ENCODE measurements around the gene TECPR2. TPM values are rescaled to one million over a fixed set of nuclear protein-coding genes. Genes with fewer than 3 reads are reported as not detected.
"Not testable (repeated sequence)": the region's sequence is repeated elsewhere in the genome, so short reads cannot be mapped to it uniquely, and the experiment has no call there.

TECPR2 gene
- total and polyA plus RNA-seq, 8 donors: 3.3 to 18.2 (median 10.5) TPM

GRCh38 chr14:102540315-102541028 is 177.7 kb downstream of the TECPR2 start:
- peaks cover 0 to 10% (median 5%) of the 10 kb centered on the region in 3 donors for H3K4me1 ChIP-seq
- H3K27me3 ChIP-seq: peaks cover 0 to 9% (median 0%) of the 10 kb centered on the region in 4 donors
- WGBS, 2 donors: 74 to 76% methylated on average over 29 of the region's 29 CpGs
- no peaks in the 10 kb centered on the region for H3K36me3 ChIP-seq
- no peak overlapping the region for H3K4me3 ChIP-seq
- no peaks in the 10 kb centered on the region for H3K9me3 ChIP-seq
- ATAC-seq (no peak), DNase-seq (peak in 1 of 6 donors; percentile 60), FAIRE-seq (no peak)
- intact Hi-C loops (cut with DNase I): no loop called here
- TF ChIP-seq CTCF (IDR thresholded peaks at IDR 0.05): no peak
- no peak overlapping the region for H3K27ac ChIP-seq

GRCh38 chr14:102541029-102541491 is 178.3 kb downstream of the TECPR2 start:
- H3K36me3 ChIP-seq; FAIRE-seq; DNase-seq; intact Hi-C loops (cut with DNase I); H3K4me3 ChIP-seq; ATAC-seq; H3K27ac ChIP-seq; H3K9me3 ChIP-seq; H3K27me3 ChIP-seq: not testable (repeated sequence)
- 92 to 94% methylated on average over 13 to 14 of the region's 14 CpGs for WGBS, 2 donors
- peaks cover 0 to 10% (median 5%) of the 10 kb centered on the region in 3 donors for H3K4me1 ChIP-seq

GRCh38 chr14:102541771-102542170 is 179.0 kb downstream of the TECPR2 start:
- FAIRE-seq (no peak), ATAC-seq (no peak), DNase-seq (no peak)
- no peaks in the 10 kb centered on the region for H3K36me3 ChIP-seq
- WGBS, 2 donors: 85 to 87% methylated on average over 10 of the region's 10 CpGs
- H3K27ac ChIP-seq: no peak overlapping the region
- peaks cover 0 to 10% (median 5%) of the 10 kb centered on the region in 3 donors for H3K4me1 ChIP-seq
- H3K9me3 ChIP-seq: no peaks in the 10 kb centered on the region
- H3K27me3 ChIP-seq: peaks cover 0 to 9% (median 0%) of the 10 kb centered on the region in 4 donors
- no peak overlapping the region for H3K4me3 ChIP-seq
- no peak for TF ChIP-seq CTCF (IDR thresholded peaks at IDR 0.05)
- intact Hi-C loops (cut with DNase I): no loop called here

- no peaks in the 10 kb centered on the region for H3K9me3 ChIP-seq
- FAIRE-seq: no peak
- intact Hi-C loops (cut with DNase I): no loop called here
- no peaks in the 10 kb centered on the region for H3K36me3 ChIP-seq
- H3K4me1 ChIP-seq: no peaks in the 10 kb centered on the region
- peak overlapping the region in 1 of 4 donors; percentile 23 for H3K4me3 ChIP-seq
- DNase-seq: no peak
- no peak overlapping the region for H3K27ac ChIP-seq
- TF ChIP-seq CTCF (IDR thresholded peaks at IDR 0.05): no peak
- peak in 1 of 4 donors; percentile 12 for ATAC-seq
- WGBS, 2 donors: 35 to 41% methylated on average over 41 to 43 of the region's 43 CpGs
- H3K27me3 ChIP-seq: peaks cover 0 to 9% (median 0%) of the 10 kb centered on the region in 4 donors
Measured at GRCh38 chr14:102544046-102544746, 181.5 kb downstream of the TECPR2 start.

- no peak for TF ChIP-seq CTCF (IDR thresholded peaks at IDR 0.05)
- Histone ChIP-seq H3K36me3 (no peaks in the 10 kb centered on the region), H3K27ac (no peak overlapping the region), H3K27me3 (peaks cover 0 to 9% (median 0%) of the 10 kb centered on the region in 4 donors), H3K4me1 (no peaks in the 10 kb centered on the region), H3K4me3 (peak overlapping the region in 1 of 4 donors; percentile 23), H3K9me3 (no peaks in the 10 kb centered on the region)
- DNase-seq (no peak), FAIRE-seq (no peak), ATAC-seq (peak in 3 of 4 donors; percentile 15 to 30 (median 17))
- 17% methylated on average over 42 to 66 of the region's 66 CpGs for WGBS, 2 donors
- intact Hi-C loops (cut with DNase I): no loop called here
Measured at GRCh38 chr14:102544747-102545460, 182.2 kb downstream of the TECPR2 start.

Measured in pancreas (tissue), 10 donors.